WERI-Rb-1 (cell line): ENCODE data around the gene KRT40.

Experiments
- DNase-seq: peaks from one replicate; pipeline ENCODE4 v3.0.0-alpha.2; 2020
- H3K27ac ChIP-seq: fragments of 250-450 bp; sonication (Bioruptor Pico); 2 replicates; pipeline ENCODE4 v1.5.1; 2020; ENCODE audit warnings: mild to moderate bottlenecking, moderate library complexity
- H3K27me3 ChIP-seq: fragments of 250-450 bp; sonication (Bioruptor Pico); 2 replicates; pipeline ENCODE4 v1.5.1; 2021; ENCODE audit warnings: mild to moderate bottlenecking, low read depth, moderate library complexity; ENCODE audit not compliant: insufficient read depth, severe bottlenecking
- H3K36me3 ChIP-seq: fragments of 250-450 bp; sonication (Bioruptor Pico); 2 replicates; pipeline ENCODE4 v1.5.1; 2020; ENCODE audit warnings: mild to moderate bottlenecking, moderate library complexity
- H3K4me3 ChIP-seq: 2 replicates; pipeline ENCODE4 v1.5.1; 2011; ENCODE audit warnings: low read depth, mild to moderate bottlenecking, control low read depth, low read length
- H3K9me3 ChIP-seq: fragments of 250-450 bp; sonication (Bioruptor Pico); 2 replicates; pipeline ENCODE4 v1.5.1; 2021; ENCODE audit warnings: mild to moderate bottlenecking, moderate library complexity; ENCODE audit not compliant: severe bottlenecking
- TF ChIP-seq, protein P1 (sequence below): IDR thresholded peaks from 2 replicates; pipeline ENCODE4 v1.5.1; 2011; ENCODE audit warnings: low read depth, mild to moderate bottlenecking, control low read depth, inconsistent platforms, low read length

Gene KRT40

DNA sequence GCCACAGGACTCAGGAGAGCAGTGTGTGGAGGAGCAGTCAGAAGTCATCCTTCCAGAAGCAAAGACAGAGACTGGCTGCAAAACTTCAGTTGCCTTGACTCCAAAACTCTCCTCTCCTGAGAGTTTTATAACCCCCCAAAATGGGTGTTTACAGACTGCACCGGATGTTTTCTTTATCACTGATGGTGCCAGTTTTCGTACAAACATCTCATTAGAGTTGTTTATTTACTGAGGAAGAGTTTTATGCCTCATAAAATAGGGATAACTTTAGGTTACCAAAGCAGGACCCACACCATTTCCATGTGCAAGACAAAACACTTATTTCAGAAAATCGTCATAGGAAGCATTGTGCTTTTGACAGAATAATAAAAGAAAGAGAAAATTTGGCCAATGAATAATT lies at the start of gene KRT40:
TSS of gene KRT40 (minus strand) at position 101 of the 400 bp plus-strand sequence. CDS start at position 48, 53 bp downstream.
- Histone ChIP-seq H3K9me3 (no peaks in the 10 kb centered on the region), H3K27me3 (no peaks in the 10 kb centered on the region), H3K27ac (no peak within 1 kb of the TSS), H3K36me3 (no peaks in the 10 kb centered on the region), H3K4me3 (no peak within 1 kb of the TSS)
- TF ChIP-seq, protein P1, sequence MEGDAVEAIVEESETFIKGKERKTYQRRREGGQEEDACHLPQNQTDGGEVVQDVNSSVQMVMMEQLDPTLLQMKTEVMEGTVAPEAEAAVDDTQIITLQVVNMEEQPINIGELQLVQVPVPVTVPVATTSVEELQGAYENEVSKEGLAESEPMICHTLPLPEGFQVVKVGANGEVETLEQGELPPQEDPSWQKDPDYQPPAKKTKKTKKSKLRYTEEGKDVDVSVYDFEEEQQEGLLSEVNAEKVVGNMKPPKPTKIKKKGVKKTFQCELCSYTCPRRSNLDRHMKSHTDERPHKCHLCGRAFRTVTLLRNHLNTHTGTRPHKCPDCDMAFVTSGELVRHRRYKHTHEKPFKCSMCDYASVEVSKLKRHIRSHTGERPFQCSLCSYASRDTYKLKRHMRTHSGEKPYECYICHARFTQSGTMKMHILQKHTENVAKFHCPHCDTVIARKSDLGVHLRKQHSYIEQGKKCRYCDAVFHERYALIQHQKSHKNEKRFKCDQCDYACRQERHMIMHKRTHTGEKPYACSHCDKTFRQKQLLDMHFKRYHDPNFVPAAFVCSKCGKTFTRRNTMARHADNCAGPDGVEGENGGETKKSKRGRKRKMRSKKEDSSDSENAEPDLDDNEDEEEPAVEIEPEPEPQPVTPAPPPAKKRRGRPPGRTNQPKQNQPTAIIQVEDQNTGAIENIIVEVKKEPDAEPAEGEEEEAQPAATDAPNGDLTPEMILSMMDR, result no peak
- no peak for DNase-seq

DNA sequence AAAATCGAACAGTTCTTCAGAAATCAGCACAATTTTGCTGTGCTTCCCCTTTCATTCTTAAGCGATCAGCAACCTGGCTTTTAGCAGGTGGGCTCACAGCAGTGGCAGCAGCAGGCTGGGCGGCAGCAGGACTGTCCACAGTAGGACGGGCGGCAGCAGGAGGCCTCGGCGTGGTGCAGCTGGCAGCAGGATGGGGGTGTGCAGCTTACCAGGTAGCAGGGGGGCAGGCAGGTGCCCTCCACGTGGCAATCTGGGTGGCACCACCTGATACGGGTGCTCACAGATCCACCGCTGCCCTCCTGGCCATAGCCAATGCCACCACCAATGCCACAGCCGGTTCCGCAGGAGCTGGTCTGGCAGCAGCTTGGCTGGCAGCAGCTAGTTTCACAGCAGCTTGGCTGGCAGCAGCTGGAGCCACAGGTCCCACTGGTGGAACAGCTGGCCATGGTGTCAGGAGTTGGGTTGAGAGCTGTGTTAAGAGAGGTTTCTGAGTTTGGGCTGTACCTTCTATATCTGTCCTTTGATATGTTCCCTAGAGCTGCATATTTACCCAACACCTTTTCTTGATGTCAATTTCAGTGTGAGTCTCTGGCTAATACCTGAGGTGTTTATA lies 45.6 kb upstream of the KRT40 start, which contains the start of gene KRTAP1-4:
TSS of gene KRTAP1-4 (minus strand) at position 563 of the 613 bp plus-strand sequence. CDS start at position 446, 117 bp downstream.
- Histone ChIP-seq H3K27me3 (no peaks in the 10 kb centered on the region), H3K36me3 (no peaks in the 10 kb centered on the region), H3K27ac (no peak within 1 kb of the TSS), H3K9me3 (no peaks in the 10 kb centered on the region), H3K4me3 (no peak within 1 kb of the TSS)
- TF ChIP-seq, protein P1, result no peak
- no peak for DNase-seq

DNA sequence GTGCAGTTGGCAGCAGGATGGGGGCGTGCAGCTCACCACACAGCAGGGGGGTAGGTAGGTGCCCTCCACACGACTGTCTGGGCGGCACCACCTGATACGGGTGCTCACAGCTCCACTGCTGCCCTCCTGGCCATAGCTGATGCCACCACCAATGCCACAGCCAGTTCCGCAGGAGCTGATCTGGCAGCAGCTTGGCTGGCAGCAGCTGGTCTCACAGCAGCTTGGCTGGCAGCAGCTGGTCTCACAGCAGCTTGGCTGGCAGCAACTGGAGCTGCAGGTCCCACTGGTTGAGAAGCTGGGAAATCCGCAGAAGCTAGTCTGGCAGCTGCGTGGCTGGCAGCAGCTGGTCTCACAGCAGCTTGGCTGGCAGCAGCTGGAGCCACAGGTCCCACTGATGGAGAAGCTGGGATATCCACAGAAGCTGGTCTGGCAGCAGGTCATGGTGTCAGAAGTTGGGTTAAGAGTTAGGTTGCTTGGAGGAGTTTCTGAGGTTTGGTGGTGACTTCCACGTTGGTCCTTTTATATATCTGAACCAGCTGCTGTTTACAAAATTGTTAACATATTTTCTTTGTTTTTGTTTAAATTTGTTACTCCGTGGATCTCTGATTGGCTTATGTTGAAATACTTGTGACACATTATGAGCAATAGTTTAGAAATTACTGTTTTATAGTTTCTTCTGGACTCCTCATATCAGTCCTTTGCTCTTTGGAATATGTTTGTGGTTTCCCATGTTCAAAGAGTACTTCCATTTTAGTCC lies 42.8 kb upstream of the KRT40 start, which contains the start of gene KRTAP1-5:
TSS of gene KRTAP1-5 (minus strand) at position 494 of the 757 bp plus-strand sequence. CDS start at position 441, 53 bp downstream.
- TF ChIP-seq, protein P1, result no peak
- no peaks in the 10 kb centered on the region for H3K9me3 ChIP-seq
- no peak within 1 kb of the TSS for H3K27ac ChIP-seq
- no peak within 1 kb of the TSS for H3K4me3 ChIP-seq
- DNase-seq, result no peak
- no peaks in the 10 kb centered on the region for H3K27me3 ChIP-seq
- H3K36me3 ChIP-seq, result no peaks in the 10 kb centered on the region

DNA sequence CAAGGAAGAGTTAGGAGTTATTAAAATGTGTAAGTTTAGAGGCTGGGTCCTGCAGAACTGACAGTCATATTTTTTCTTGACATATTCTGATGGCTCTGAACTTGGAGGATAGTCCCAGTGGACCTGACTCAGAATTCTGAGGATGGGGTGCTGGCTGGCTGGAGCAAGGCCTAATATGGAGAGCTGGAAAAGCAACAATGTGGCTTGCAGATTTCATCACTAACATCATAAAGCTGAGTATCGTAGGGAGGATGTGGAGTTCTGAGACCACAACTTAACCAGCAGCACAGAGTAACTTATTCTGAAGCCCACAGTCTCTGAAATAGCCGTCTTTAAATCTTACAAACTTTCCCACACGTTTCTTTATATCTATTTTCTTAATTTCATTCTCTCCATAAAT lies 40.6 kb upstream of the KRT40 start:
- H3K27me3 ChIP-seq, result no peaks in the 10 kb centered on the region
- H3K27ac ChIP-seq, result no peak overlapping the region
- no peak overlapping the region for H3K4me3 ChIP-seq
- DNase-seq, result no peak
- H3K36me3 ChIP-seq, result no peaks in the 10 kb centered on the region
- peaks cover 3% of the 10 kb centered on the region for H3K9me3 ChIP-seq
- TF ChIP-seq, protein P1, result no peak

DNA sequence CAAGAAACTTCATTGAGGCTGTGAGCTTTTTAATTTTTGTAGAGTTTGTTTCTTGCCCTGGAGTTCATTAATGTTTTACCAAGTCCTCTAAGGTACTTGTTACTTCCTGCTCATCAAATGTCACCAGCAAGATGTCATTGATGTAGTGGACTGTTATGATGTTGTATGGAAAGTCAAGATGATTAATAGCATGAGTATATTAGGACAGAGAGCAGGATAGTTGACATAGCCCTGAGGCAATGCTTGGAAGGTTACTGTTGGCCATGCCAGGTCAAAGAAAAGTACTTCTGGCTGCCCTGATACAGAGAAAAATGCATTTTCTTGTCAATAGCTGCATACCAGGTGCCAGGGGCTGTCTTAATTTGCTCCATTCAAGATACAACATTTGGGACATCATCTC lies 36.2 kb upstream of the KRT40 start:
- TF ChIP-seq, protein P1, result no peak
- no peaks in the 10 kb centered on the region for H3K27me3 ChIP-seq
- no peak overlapping the region for H3K27ac ChIP-seq
- peaks cover 3% of the 10 kb centered on the region for H3K9me3 ChIP-seq
- H3K4me3 ChIP-seq, result no peak overlapping the region
- no peaks in the 10 kb centered on the region for H3K36me3 ChIP-seq
- no peak for DNase-seq
